Tibial artery (tissue), 4 donors: ENCODE results near the gene PCSK1N.

Source experiments
- DNase-seq, 2 donors: peaks; one replicate each; pipeline ENCODE4 v3.0.0-alpha.2; 2019
- H3K27ac ChIP-seq, 2 donors: fragments of 200-600 bp; sonication (generic) in 1 of 2; 1 replicate in 1 of 2; 2 replicates in 1 of 2; pipeline ENCODE4 v1.5.1; 2018 to 2019; ENCODE audit warnings: mild to moderate bottlenecking in 1 of 2
- H3K27me3 ChIP-seq, 2 donors: fragments of 200-600 bp; sonication (generic) in 1 of 2; one replicate each; pipeline versions ENCODE4 v1.5.1 to v1.6.0; 2016 to 2019
- H3K36me3 ChIP-seq, 3 donors: fragments of 200-600 bp; sonication (generic) in 2 of 3; one replicate each; pipeline ENCODE4 v1.5.1; 2016 to 2019; ENCODE audit warnings: mild to moderate bottlenecking in 2 of 3
- H3K4me1 ChIP-seq, 4 donors: fragments of 200-600 bp; sonication (generic) in 2 of 4; 1 replicate in 3 of 4; 2 replicates in 1 of 4; pipeline ENCODE4 v1.5.1; 2016 to 2019
- H3K4me3 ChIP-seq, 2 donors: fragments of 200-600 bp; sonication (generic) in 1 of 2; 1 replicate in 1 of 2; 2 replicates in 1 of 2; pipeline ENCODE4 v1.5.1; 2018 to 2019; ENCODE audit warnings: mild to moderate bottlenecking in 2 of 2
- H3K9me3 ChIP-seq, 3 donors: fragments of 200-600 bp; sonication (generic) in 1 of 3; one replicate each; pipeline ENCODE4 v1.5.1; 2016 to 2019
- intact Hi-C: fragments of 100-400 bp; cut with DNase I; formaldehyde crosslinking; loops from one replicate; pipeline ENCODE4 v1.15.0; 2023; ENCODE audit warnings: low total_unique reads
- TF ChIP-seq, protein P1 (sequence below), 2 experiments: fragments of 200-600 bp in 1 of 2; fragments of 450-650 bp in 1 of 2; IDR thresholded peaks; one replicate each; pipeline ENCODE4 v1.5.1; 2017 to 2019; ENCODE audit warnings: antibody characterized with exemption in 2 of 2, mild to moderate bottlenecking in 1 of 2, moderate library complexity in 1 of 2

The PCSK1N gene

DNA sequence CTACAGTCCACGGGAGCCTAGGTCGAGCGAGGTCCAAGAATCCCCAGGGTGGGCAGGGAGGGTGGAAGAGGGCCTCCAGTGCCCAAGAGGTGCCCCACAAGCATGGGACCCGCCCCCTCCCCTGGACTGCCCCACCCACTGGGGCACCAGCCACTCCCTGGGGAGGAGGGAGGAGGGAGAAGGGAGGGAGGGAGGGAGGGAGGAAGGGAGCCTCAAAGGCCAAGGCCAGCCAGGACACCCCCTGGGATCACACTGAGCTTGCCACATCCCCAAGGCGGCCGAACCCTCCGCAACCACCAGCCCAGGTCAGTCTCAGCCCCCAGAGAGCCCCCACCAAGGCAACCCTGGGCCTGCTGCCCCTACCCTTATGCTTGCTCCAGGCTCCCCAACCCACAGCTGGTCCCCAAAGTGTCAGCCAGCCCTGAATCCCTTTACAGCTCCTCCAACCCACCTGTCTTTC lies 49.0 kb downstream of the PCSK1N start, which contains the start of gene GATA1:
Gene GATA1 (plus strand): TSS at position 250 of the 460 bp plus-strand sequence. CDS start 4,520 bp downstream, outside the sequence.
- H3K4me1 ChIP-seq, result no peaks in the 10 kb centered on the region
- TF ChIP-seq, protein P1, sequence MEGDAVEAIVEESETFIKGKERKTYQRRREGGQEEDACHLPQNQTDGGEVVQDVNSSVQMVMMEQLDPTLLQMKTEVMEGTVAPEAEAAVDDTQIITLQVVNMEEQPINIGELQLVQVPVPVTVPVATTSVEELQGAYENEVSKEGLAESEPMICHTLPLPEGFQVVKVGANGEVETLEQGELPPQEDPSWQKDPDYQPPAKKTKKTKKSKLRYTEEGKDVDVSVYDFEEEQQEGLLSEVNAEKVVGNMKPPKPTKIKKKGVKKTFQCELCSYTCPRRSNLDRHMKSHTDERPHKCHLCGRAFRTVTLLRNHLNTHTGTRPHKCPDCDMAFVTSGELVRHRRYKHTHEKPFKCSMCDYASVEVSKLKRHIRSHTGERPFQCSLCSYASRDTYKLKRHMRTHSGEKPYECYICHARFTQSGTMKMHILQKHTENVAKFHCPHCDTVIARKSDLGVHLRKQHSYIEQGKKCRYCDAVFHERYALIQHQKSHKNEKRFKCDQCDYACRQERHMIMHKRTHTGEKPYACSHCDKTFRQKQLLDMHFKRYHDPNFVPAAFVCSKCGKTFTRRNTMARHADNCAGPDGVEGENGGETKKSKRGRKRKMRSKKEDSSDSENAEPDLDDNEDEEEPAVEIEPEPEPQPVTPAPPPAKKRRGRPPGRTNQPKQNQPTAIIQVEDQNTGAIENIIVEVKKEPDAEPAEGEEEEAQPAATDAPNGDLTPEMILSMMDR (IDR thresholded peaks at IDR 0.05), result no peak
- no peak within 1 kb of the TSS for H3K4me3 ChIP-seq
- H3K9me3 ChIP-seq, result no peaks in the 10 kb centered on the region
- peaks cover 0 to 2% of the 10 kb centered on the region in 2 donors for H3K27me3 ChIP-seq
- intact Hi-C loops, result no loop called here
- no peak within 1 kb of the TSS for H3K27ac ChIP-seq
- H3K36me3 ChIP-seq, result no peaks in the 10 kb centered on the region
- DNase-seq, result no peak

DNA sequence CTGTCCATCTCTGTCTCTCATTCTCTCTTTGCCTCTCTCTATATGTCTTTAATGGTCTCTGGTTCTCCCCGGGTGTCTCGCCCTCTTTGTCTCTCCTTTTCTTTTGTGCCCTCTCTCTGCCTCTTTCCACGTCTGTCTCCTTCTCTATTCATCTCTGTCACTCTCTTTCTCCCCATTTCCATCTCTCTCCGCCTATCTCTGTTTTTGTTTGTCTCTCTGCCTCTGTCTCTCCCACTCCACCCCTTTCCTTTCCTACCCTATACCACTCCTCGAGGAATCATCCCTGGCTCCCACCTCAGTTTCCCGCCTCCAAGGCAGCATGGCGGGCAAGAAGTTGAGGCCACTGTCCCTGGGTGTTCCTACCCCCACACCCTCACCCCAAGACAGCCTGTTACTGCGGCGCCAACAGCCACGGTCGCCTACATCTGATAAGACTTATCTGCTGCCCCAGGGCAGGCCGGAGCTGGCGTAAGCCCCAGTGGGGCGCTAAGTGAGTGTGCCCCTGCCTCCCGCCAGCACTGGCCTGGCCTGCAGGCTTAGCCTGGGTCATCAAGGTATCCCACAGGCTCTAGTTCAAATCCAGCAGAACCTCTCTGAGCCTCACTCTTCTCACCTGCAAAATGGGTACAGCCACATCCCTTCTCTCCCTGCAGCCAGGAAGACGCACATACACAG lies 49.7 kb downstream of the PCSK1N start:
- no peak for DNase-seq
- TF ChIP-seq, protein P1 (IDR thresholded peaks at IDR 0.05), result no peak
- intact Hi-C loops, result no loop called here
- Histone ChIP-seq H3K27me3 (peaks cover 0 to 2% of the 10 kb centered on the region in 2 donors), H3K4me3 (no peak overlapping the region), H3K9me3 (no peaks in the 10 kb centered on the region), H3K36me3 (no peaks in the 10 kb centered on the region), H3K27ac (no peak overlapping the region), H3K4me1 (no peaks in the 10 kb centered on the region)

DNA sequence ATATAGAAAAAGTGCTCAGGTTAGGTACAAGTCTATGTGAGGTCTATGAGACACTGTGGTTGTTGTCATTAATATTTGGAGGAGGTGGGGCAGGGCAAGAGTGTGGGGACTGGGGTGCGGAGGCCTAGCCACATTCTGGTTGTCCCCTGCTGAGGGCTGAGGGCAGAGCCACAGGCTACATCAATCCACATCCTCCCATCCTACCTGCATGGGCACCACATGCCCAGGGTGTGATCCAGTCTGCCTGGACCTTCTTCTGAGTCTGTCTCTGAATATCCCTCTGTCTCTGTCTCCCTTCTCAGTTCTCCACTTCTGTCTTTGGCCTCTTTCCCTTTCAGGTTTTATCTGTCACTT lies 50.2 kb downstream of the PCSK1N start:
- H3K4me3 ChIP-seq, result no peak overlapping the region
- no peak for DNase-seq
- H3K9me3 ChIP-seq, result no peaks in the 10 kb centered on the region
- H3K4me1 ChIP-seq, result no peaks in the 10 kb centered on the region
- intact Hi-C loops, result no loop called here
- H3K27me3 ChIP-seq, result peaks cover 0 to 2% of the 10 kb centered on the region in 2 donors
- H3K36me3 ChIP-seq, result no peaks in the 10 kb centered on the region
- TF ChIP-seq, protein P1 (IDR thresholded peaks at IDR 0.05), result no peak
- no peak overlapping the region for H3K27ac ChIP-seq

DNA sequence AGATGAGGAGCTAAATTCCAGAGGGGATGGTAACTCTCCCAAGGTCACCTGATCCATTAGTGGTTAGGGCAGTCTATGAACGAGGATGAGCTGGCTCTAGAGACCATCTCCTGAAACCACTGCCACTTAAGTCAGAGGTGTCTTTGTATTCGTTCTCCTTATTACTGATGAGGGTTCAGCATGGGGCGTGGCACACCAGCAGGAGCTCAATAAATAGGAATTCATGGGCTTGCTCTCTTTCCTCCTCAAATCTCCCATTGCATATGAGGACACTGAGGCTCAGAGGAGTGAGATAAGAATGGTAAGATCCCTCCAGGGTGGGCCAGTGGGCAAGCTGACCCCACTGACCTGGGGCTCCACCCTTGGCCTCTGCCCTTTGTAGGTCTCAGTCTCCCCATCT lies 50.7 kb downstream of the PCSK1N start:
- H3K4me1 ChIP-seq, result no peaks in the 10 kb centered on the region
- TF ChIP-seq, protein P1 (IDR thresholded peaks at IDR 0.05), result no peak
- no peaks in the 10 kb centered on the region for H3K36me3 ChIP-seq
- H3K9me3 ChIP-seq, result no peaks in the 10 kb centered on the region
- peaks cover 0 to 2% of the 10 kb centered on the region in 2 donors for H3K27me3 ChIP-seq
- intact Hi-C loops, result no loop called here
- H3K27ac ChIP-seq, result no peak overlapping the region
- no peak overlapping the region for H3K4me3 ChIP-seq
- no peak for DNase-seq

DNA sequence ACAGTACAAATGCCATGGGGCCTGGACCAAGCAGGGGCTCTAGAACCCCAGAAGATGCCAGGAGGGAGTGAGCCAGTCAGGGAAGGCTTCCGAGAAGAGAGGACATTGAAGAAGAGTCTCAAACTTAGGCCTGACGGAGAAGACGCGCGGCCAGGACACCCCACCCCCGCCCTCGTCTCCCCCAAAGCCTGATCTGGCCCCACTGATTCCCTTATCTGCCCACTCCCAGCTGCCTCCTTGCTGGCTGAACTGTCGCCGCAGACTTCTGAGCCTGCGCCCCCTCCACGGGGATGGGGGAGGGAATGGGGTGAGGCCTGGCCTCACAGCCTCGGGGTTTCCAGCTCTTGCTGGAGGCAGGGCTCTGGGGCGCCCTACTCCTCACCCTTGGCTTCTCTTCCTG lies 52.6 kb downstream of the PCSK1N start:
- H3K27me3 ChIP-seq, result peaks cover 0 to 2% of the 10 kb centered on the region in 2 donors
- TF ChIP-seq, protein P1 (IDR thresholded peaks at IDR 0.05), result no peak
- no peak for DNase-seq
- no peaks in the 10 kb centered on the region for H3K4me1 ChIP-seq
- no peak overlapping the region for H3K4me3 ChIP-seq
- intact Hi-C loops, result no loop called here
- H3K36me3 ChIP-seq, result no peaks in the 10 kb centered on the region
- H3K9me3 ChIP-seq, result no peaks in the 10 kb centered on the region
- H3K27ac ChIP-seq, result no peak overlapping the region
